Measurements from ENCODE around the gene MCTP1.

DNA sequence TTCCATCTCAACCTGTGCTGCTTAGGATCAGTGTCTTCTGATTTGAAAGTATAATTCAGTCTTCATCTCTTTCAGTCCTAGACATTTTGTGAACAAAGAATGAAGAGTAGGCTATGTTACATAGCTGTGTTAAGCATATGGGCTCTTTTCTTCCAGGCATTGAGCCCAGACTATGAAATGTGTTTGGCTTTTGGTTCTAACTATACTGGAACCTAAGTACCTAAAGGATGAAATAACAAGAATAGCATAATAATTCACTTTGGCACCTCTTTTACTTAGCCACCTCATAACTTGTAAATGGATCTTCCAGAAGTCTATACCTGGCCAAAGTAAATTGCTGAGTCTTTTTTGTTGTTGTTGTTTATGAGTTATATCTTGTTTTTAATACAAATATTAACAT, 595.0 kb downstream of the MCTP1 start:
- TF ChIP-seq EZH2phosphoT487 (IDR thresholded peaks at IDR 0.05; ENCODE audit: insufficient read depth, low read depth) (no peak), EZH2 (IDR thresholded peaks at IDR 0.05; ENCODE audit: insufficient read depth, poor library complexity, severe bottlenecking) (no peak)

Measured in GM23248 (cell line).